Skin epidermis (tissue), 12 donors: ENCODE measurements around the gene TEAD2.
"Not testable (repeated sequence)": the region's sequence is repeated elsewhere in the genome, so short reads cannot be mapped to it uniquely, and the experiment has no call there.

Source experiments
- H3K27ac ChIP-seq, 21 experiments: fragments of 200-600 bp; sonication (generic) in 11 of 21; one replicate each; pipeline ENCODE4 v1.5.0; 2020; ENCODE audit warnings: mild to moderate bottlenecking in 3 of 21, inconsistent platforms in 2 of 21, moderate library complexity in 2 of 21
- H3K4me3 ChIP-seq, 7 experiments: fragments of 200-600 bp; sonication (generic) in 2 of 7; one replicate each; pipeline ENCODE4 v1.5.0; 2020; ENCODE audit warnings: inconsistent platforms in 2 of 7, mild to moderate bottlenecking in 2 of 7, moderate library complexity in 1 of 7

Gene TEAD2

DNA sequence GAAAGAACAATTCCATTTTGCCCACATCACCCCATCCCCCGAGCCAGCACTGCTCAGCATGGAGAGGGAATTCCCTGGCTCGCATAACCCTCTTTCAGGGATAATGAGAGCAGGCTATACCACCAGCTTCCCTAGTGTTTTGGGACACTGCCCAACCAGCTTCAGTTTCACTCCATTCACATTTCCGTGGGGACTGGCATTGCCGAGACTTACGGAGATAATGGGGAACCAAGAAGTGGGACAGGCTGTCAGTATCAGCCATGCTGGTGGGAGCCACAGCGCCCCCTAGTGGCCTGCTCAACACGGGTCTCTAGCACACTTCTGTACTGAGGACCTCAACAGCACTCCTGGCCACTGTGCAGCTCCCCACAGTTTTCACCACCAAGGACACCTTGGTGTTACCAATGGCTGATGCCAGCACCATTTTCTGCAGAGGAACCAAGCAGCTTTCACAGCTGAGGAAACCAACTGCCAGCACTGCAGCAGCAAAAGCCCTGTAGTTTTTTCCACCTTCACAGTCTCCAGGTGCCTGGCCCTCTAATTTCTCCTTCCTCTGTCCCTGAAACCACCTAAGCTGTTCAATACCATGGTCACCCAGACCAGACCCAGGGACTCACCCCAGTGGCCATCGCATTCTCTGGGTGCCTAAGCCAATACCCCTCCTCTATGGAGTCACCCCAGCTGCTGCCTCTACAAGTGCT, 60.9 kb downstream of the TEAD2 start:
- Histone ChIP-seq H3K4me3 (peak overlapping the region in 1 of 7 experiments; percentile 19), H3K27ac (no peak overlapping the region)

DNA sequence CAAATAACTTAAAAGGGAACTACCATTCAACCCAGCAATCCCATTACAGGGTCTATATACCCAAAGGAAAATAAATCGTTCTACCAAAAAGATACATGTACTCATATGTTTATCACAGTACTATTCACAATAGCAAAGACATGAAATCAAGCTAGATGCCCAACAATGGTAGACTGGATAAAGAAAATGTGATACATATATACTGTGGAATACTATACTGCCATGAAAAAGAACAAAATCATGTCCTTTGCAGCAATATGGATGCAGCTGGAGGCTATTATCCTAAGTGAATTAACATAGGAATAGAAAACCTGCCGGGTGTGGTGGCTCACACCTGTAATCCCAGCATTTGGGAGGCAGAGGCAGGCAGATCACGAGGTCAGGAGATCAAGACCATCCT, 63.6 kb downstream of the TEAD2 start:
- not testable (repeated sequence) for H3K27ac ChIP-seq, H3K4me3 ChIP-seq

DNA sequence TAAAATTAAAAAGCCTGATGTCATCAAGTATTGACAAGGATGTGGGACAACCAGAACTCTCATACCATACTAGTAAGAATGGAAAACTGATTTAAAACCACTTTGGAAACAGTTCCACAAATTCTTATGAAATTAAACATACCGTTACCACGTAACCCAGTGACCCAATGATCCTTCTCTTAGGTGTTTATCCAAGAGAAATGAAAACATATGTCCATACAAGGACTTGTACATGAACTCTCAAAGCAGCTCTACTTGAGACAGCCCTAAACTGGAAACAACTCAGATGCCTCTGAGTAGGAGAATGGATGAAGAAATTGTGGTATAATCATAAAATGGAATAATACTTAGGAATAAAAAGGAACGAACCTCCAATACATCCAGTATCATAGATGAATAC, 64.8 kb downstream of the TEAD2 start:
- H3K4me3 ChIP-seq: no peak overlapping the region
- no peak overlapping the region for H3K27ac ChIP-seq

DNA sequence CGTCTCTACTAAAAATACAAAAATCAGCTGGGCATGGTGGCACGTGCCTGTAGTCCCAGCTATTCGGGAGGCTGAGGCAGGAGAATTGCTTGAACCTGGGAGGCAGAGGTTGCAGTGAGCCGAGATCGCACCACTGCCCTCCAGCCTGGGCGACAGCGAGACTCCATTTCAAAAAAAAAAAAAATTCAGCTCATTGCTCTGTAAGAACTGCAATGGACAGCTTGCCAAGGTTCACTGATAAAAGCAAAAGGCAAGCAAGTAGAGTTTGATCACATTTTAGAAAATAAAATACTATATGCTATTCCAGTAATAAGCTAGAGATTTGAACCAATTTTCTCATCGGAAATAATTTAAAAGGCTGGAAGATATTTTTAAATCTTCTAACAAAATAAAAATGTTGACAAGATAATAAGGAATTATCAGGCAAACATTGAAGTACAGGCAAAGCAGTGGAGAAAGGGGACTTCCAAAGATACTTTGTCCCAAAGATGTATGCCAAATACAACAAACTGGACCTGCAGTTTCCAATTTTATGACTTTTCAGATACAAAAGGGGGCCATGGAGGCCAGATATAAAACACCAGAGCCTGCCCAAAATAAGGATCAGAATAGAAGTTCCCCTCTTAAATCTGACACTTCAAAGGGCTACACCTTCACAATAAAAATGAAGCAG, 66.9 kb downstream of the TEAD2 start:
- Histone ChIP-seq H3K27ac (no peak overlapping the region), H3K4me3 (no peak overlapping the region)

DNA sequence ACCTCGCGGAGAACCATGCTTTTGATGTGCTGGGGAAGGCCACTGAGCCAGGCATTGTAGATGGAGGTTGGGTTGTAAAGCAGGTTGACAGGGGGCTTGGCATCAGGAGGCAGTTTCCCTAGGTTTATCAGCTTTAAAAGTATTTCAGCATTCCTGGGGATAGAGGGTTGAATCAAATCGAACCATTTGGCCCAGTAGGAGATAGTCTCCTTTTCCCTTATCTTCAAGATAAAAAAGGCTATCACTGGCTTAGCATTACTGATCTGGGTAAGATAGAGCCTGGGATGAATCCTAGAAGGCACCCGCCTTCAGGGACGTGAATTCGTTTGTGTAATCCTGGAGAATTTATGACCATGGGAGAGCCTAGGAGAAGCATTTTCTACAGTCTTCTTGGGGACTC, 67.8 kb downstream of the TEAD2 start:
- Histone ChIP-seq H3K27ac (no peak overlapping the region), H3K4me3 (no peak overlapping the region)
